ENCODE data around the gene MED8. TPM values are rescaled to one million over a fixed set of nuclear protein-coding genes. Genes with fewer than 3 reads are reported as not detected.

MED8 gene
- total and polyA plus RNA-seq, 9 of the 15 experiments (the other 6 are each of a cell fraction or from before 2014, with no cell fraction given), result 23.0 to 120 (median 56.4) TPM

DNA sequence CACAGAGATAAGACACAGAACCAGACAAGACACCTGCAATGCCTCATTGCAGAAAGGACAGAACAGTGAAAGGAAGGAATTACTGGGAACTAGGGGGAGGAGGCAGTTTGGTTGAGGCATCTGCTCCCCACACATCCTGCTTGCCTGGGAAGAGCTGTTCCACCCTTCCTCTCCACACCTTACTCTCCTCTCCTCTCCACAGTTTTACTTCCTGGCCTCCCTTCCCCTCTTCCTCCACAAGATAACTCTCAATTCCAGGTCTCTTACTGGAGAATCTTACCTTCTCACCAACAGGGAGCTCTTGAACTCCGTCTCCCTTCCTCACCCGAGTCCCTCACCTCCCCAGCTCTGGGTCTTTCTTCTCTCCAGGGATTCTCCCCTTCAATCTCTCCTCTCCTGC lies 23.9 kb downstream of the MED8 start:
- in situ Hi-C loops (cut with MboI), result no loop called here
- Histone ChIP-seq H3K9me1 (ENCODE audit: control insufficient read depth, insufficient read depth, low read length) (peaks cover 12% of the 10 kb centered on the region), H3K27me3 (ENCODE audit: control insufficient read depth in 2 of 2, insufficient read depth in 2 of 2, low read length in 2 of 2) (no peaks in the 10 kb centered on the region), H3K9ac (ENCODE audit: insufficient read depth in 1 of 2, low read depth in 2 of 2, low read length in 2 of 2) (peak overlapping the region; percentile 0 to 97; a peak in 1 of 4 replicates), H4K20me1 (replicated peaks; ENCODE audit: control insufficient read depth, insufficient read depth, low read length) (peaks cover 10% of the 10 kb centered on the region; the same call in 1 of the 2 replicates), H3K4me2 (ENCODE audit: insufficient read depth, low read length) (peak overlapping the region; percentile 2), H2AFZ (ENCODE audit: low read depth, low read length) (no peak overlapping the region), H3K9me3 (replicated peaks; ENCODE audit: control insufficient read depth, insufficient read depth, low read depth, low read length) (no peaks in the 10 kb centered on the region), H3K79me2 (ENCODE audit: control insufficient read depth, insufficient read depth, low read length) (peaks cover 52% of the 10 kb centered on the region), H3K36me3 (ENCODE audit: control insufficient read depth, insufficient read depth, low read length) (peaks cover 53% of the 10 kb centered on the region), H3K4me3 (no peak overlapping the region; the same call in 1 of the 2 replicates), H3K4me1 (replicated peaks in 1 of 2; ENCODE audit: control insufficient read depth in 2 of 2, insufficient read depth in 2 of 2, low read length in 2 of 2) (peaks cover 39 to 52% of the 10 kb centered on the region in 2 experiments), H3K27ac (ENCODE audit: extremely low read depth, low read depth, low read length) (no peak overlapping the region; the same call in 2 of the 3 replicates)
- WGBS (ENCODE audit: insufficient coverage, low coverage, missing lambda C conversion rate), result 81% methylated on average over 2 of the region's 2 CpGs
- ChIA-PET CTCF (ENCODE audit: low intra/inter-chr PET ratio) (no interaction called here), POLR2A (interaction anchor here (0.6 to 1.6 kb wide), 3 partner anchors 8 to 83 kb away, joined by 3 to 5 read pairs (median 5); no protein-coding TSS in a partner anchor)
- DNase-seq (ENCODE audit: extremely low read depth in 1 of 4, low spot score in 3 of 4) (no peak), FAIRE-seq (no peak), ATAC-seq (no peak)
- BruUV-seq (replicated peaks), result no TSS peak
- TF ChIP-seq POLR2A (conservative IDR thresholded peaks at IDR 0.05), result 0 out of 2 replicates have a peak, but pooled peaks have one; percentile 23
- TF ChIP-seq, protein P1, sequence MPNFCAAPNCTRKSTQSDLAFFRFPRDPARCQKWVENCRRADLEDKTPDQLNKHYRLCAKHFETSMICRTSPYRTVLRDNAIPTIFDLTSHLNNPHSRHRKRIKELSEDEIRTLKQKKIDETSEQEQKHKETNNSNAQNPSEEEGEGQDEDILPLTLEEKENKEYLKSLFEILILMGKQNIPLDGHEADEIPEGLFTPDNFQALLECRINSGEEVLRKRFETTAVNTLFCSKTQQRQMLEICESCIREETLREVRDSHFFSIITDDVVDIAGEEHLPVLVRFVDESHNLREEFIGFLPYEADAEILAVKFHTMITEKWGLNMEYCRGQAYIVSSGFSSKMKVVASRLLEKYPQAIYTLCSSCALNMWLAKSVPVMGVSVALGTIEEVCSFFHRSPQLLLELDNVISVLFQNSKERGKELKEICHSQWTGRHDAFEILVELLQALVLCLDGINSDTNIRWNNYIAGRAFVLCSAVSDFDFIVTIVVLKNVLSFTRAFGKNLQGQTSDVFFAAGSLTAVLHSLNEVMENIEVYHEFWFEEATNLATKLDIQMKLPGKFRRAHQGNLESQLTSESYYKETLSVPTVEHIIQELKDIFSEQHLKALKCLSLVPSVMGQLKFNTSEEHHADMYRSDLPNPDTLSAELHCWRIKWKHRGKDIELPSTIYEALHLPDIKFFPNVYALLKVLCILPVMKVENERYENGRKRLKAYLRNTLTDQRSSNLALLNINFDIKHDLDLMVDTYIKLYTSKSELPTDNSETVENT (CRISPR knock-in tag; IDR thresholded peaks at IDR 0.05), result no peak
- intact Hi-C loops (cut with micrococcal nuclease), result no loop called here
